ENCODE measurements around the gene DIABLO.

DNA sequence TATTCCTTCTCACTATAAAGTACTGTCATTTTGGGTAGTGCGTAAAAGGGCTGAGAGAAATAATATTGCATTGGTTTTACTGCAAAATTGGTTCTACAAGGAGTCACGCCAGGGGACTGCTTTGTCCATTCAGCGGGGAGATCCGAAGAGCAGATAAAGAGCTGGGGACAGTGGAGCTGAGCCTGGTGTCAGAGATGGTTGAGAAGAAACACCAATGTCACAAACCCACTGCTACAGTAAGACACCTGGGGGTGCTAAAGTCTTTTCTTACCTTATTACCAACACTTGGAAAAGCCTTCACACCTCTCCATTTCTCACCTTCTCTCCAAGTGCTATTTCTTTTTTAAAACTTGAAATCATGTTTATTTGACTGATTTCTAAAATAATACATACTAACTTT is 66.0 kb downstream of the DIABLO start:
- TF ChIP-seq, protein P1, sequence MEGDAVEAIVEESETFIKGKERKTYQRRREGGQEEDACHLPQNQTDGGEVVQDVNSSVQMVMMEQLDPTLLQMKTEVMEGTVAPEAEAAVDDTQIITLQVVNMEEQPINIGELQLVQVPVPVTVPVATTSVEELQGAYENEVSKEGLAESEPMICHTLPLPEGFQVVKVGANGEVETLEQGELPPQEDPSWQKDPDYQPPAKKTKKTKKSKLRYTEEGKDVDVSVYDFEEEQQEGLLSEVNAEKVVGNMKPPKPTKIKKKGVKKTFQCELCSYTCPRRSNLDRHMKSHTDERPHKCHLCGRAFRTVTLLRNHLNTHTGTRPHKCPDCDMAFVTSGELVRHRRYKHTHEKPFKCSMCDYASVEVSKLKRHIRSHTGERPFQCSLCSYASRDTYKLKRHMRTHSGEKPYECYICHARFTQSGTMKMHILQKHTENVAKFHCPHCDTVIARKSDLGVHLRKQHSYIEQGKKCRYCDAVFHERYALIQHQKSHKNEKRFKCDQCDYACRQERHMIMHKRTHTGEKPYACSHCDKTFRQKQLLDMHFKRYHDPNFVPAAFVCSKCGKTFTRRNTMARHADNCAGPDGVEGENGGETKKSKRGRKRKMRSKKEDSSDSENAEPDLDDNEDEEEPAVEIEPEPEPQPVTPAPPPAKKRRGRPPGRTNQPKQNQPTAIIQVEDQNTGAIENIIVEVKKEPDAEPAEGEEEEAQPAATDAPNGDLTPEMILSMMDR (IDR thresholded peaks at IDR 0.05): no peak
- no peak for TF ChIP-seq POLR2A (IDR thresholded peaks at IDR 0.05)

Data from body of pancreas (tissue), 4 donors.